Mononuclear cell (primary cell): Measurements from ENCODE around the gene KIAA1755. TPM values are rescaled to one million over a fixed set of nuclear protein-coding genes. Genes with fewer than 3 reads are reported as not detected.
"Not testable (repeated sequence)": the region's sequence is repeated elsewhere in the genome, so short reads cannot be mapped to it uniquely, and the experiment has no call there.

ENCODE experiments used
- H3K27me3 ChIP-seq: 2 replicates; pipeline ENCODE4 v1.6.0; 2011; ENCODE audit warnings: low read length, control low read depth; ENCODE audit not compliant: insufficient read depth
- H3K4me1 ChIP-seq: 2 replicates; pipeline ENCODE4 v1.5.1; 2011; ENCODE audit warnings: mild to moderate bottlenecking, low read length, control low read depth; ENCODE audit not compliant: insufficient read depth
- H3K4me3 ChIP-seq: 2 replicates; pipeline ENCODE4 v1.5.1; 2011; ENCODE audit warnings: mild to moderate bottlenecking, low read length, moderate library complexity
- H3K9me3 ChIP-seq: 2 replicates; pipeline ENCODE4 v1.5.1; 2011; ENCODE audit warnings: low read depth, mild to moderate bottlenecking, control low read depth, low read length
- total RNA-seq: library from RNA; depleted of rRNA; stranded (reverse); fragments of >200 nt; gene quantifications from one replicate; pipeline ENCODE4 v1.2.3, GENCODE V29; 2012

The KIAA1755 gene
- total RNA-seq, 1 donor, result 0.10 TPM

GRCh38 chr20:38260025-38260377 is 534 bp downstream of the KIAA1755 start:
- Histone ChIP-seq H3K4me3 (no peak overlapping the region), H3K9me3 (no peaks in the 10 kb centered on the region), H3K27me3 (peaks cover 32% of the 10 kb centered on the region), H3K4me1 (no peaks in the 10 kb centered on the region)

GRCh38 chr20:38258545-38259215 is 1.9 kb downstream of the KIAA1755 start:
- H3K9me3 ChIP-seq, result no peaks in the 10 kb centered on the region
- H3K27me3 ChIP-seq, result peaks cover 32% of the 10 kb centered on the region
- H3K4me1 ChIP-seq, result no peaks in the 10 kb centered on the region
- no peak overlapping the region for H3K4me3 ChIP-seq

GRCh38 chr20:38256966-38257365 is 3.6 kb downstream of the KIAA1755 start:
- no peaks in the 10 kb centered on the region for H3K4me1 ChIP-seq
- H3K27me3 ChIP-seq, result peaks cover 31% of the 10 kb centered on the region
- H3K9me3 ChIP-seq, result no peaks in the 10 kb centered on the region
- H3K4me3 ChIP-seq, result no peak overlapping the region

GRCh38 chr20:38256021-38256420 is 4.5 kb downstream of the KIAA1755 start:
- peaks cover 4% of the 10 kb centered on the region for H3K4me1 ChIP-seq
- peaks cover 25% of the 10 kb centered on the region for H3K27me3 ChIP-seq
- no peaks in the 10 kb centered on the region for H3K9me3 ChIP-seq
- no peak overlapping the region for H3K4me3 ChIP-seq

- H3K4me3 ChIP-seq, result no peak overlapping the region
These were observed 5.1 kb downstream of the KIAA1755 start for GRCh38 chr20:38255393-38255792.

GRCh38 chr20:38254621-38255020 is 5.9 kb downstream of the KIAA1755 start:
- peaks cover 14% of the 10 kb centered on the region for H3K27me3 ChIP-seq
- H3K4me3 ChIP-seq, H3K4me1 ChIP-seq, H3K9me3 ChIP-seq: not testable (repeated sequence)

More at GRCh38 chr20:38255393-38255792, 5.1 kb downstream of the KIAA1755 start:
- Histone ChIP-seq H3K27me3 (peaks cover 22% of the 10 kb centered on the region), H3K9me3 (no peaks in the 10 kb centered on the region), H3K4me1 (peaks cover 4% of the 10 kb centered on the region)

GRCh38 chr20:38253571-38253970 is 7.0 kb downstream of the KIAA1755 start:
- H3K27me3 ChIP-seq, result peaks cover 3% of the 10 kb centered on the region
- H3K9me3 ChIP-seq, result no peaks in the 10 kb centered on the region
- no peak overlapping the region for H3K4me3 ChIP-seq
- peaks cover 4% of the 10 kb centered on the region for H3K4me1 ChIP-seq

- Histone ChIP-seq H3K27me3 (no peaks in the 10 kb centered on the region), H3K4me3 (no peak overlapping the region), H3K4me1 (peaks cover 4% of the 10 kb centered on the region), H3K9me3 (no peaks in the 10 kb centered on the region)
These were observed 7.9 kb downstream of the KIAA1755 start for GRCh38 chr20:38252292-38253288.

GRCh38 chr20:38251441-38251840 is 9.1 kb downstream of the KIAA1755 start:
- not testable (repeated sequence) for H3K27me3 ChIP-seq, H3K4me3 ChIP-seq, H3K9me3 ChIP-seq, H3K4me1 ChIP-seq

- Histone ChIP-seq H3K9me3 (no peaks in the 10 kb centered on the region), H3K4me1 (peaks cover 4% of the 10 kb centered on the region), H3K27me3 (no peaks in the 10 kb centered on the region), H3K4me3 (no peak overlapping the region)
These were observed 9.9 kb downstream of the KIAA1755 start for GRCh38 chr20:38250609-38251008.

- Histone ChIP-seq H3K27me3 (no peaks in the 10 kb centered on the region), H3K4me1 (peaks cover 4% of the 10 kb centered on the region), H3K4me3 (no peak overlapping the region), H3K9me3 (no peaks in the 10 kb centered on the region)
These were observed 10.8 kb downstream of the KIAA1755 start for GRCh38 chr20:38249536-38250310.

GRCh38 chr20:38248133-38248532 is 12.4 kb downstream of the KIAA1755 start:
- Histone ChIP-seq H3K4me1 (peaks cover 8% of the 10 kb centered on the region), H3K4me3 (no peak overlapping the region), H3K27me3 (no peaks in the 10 kb centered on the region), H3K9me3 (peaks cover 3% of the 10 kb centered on the region)

- not testable (repeated sequence) for H3K9me3 ChIP-seq, H3K4me1 ChIP-seq, H3K27me3 ChIP-seq, H3K4me3 ChIP-seq
These were observed 12.8 kb downstream of the KIAA1755 start for GRCh38 chr20:38247725-38248124.

GRCh38 chr20:38247166-38247509 is 13.4 kb downstream of the KIAA1755 start:
- H3K4me1 ChIP-seq, result peaks cover 8% of the 10 kb centered on the region
- H3K4me3 ChIP-seq, result no peak overlapping the region
- H3K9me3 ChIP-seq, result peaks cover 13% of the 10 kb centered on the region
- no peaks in the 10 kb centered on the region for H3K27me3 ChIP-seq
